ENCODE results near the gene HSD17B12.
A peak's percentile ranks its signal among the peaks of the same experiment; 100 is the strongest.

HSD17B12 gene

GRCh38 chr11:43688394-43688793, 7.9 kb downstream of the HSD17B12 start:
- DNase-seq (ENCODE audit: low spot score), result no peak

GRCh38 chr11:43689167-43689566, 8.6 kb downstream of the HSD17B12 start:
- DNase-seq (ENCODE audit: low spot score), result no peak

GRCh38 chr11:43690929-43691725, 10.6 kb downstream of the HSD17B12 start:
- no peak for DNase-seq (ENCODE audit: low spot score)

GRCh38 chr11:43691806-43692205, 11.3 kb downstream of the HSD17B12 start:
- no peak for DNase-seq (ENCODE audit: low spot score)

- no peak for DNase-seq (ENCODE audit: low spot score)
These were observed 12.5 kb downstream of the HSD17B12 start for GRCh38 chr11:43693069-43693468.

- no peak for DNase-seq (ENCODE audit: low spot score)
These were observed 13.2 kb downstream of the HSD17B12 start for GRCh38 chr11:43693731-43694130.

GRCh38 chr11:43694477-43694876, 13.9 kb downstream of the HSD17B12 start:
- peak; percentile 49 for DNase-seq (ENCODE audit: low spot score)

GRCh38 chr11:43697679-43698078, 17.1 kb downstream of the HSD17B12 start:
- no peak for DNase-seq (ENCODE audit: low spot score)

GRCh38 chr11:43699870-43700269, 19.3 kb downstream of the HSD17B12 start:
- no peak for DNase-seq (ENCODE audit: low spot score)

GRCh38 chr11:43706631-43707030, 26.1 kb downstream of the HSD17B12 start:
- DNase-seq (ENCODE audit: low spot score), result no peak

GRCh38 chr11:43708776-43709175, 28.2 kb downstream of the HSD17B12 start:
- DNase-seq (ENCODE audit: low spot score), result no peak

- no peak for DNase-seq (ENCODE audit: low spot score)
These were observed 29.2 kb downstream of the HSD17B12 start for GRCh38 chr11:43709689-43710088.

- DNase-seq (ENCODE audit: low spot score), result no peak
These were observed 32.1 kb downstream of the HSD17B12 start for GRCh38 chr11:43712676-43713075.

- no peak for DNase-seq (ENCODE audit: low spot score)
These were observed 37.8 kb downstream of the HSD17B12 start for GRCh38 chr11:43718373-43718772.

GRCh38 chr11:43723617-43724016, 43.1 kb downstream of the HSD17B12 start:
- no peak for DNase-seq (ENCODE audit: low spot score)

GRCh38 chr11:43732225-43732624, 51.7 kb downstream of the HSD17B12 start:
- no peak for DNase-seq (ENCODE audit: low spot score)

- DNase-seq (ENCODE audit: low spot score), result no peak
These were observed 53.7 kb downstream of the HSD17B12 start for GRCh38 chr11:43734256-43734655.

GRCh38 chr11:43735115-43735514, 54.6 kb downstream of the HSD17B12 start:
- no peak for DNase-seq (ENCODE audit: low spot score)

GRCh38 chr11:43735961-43736360, 55.4 kb downstream of the HSD17B12 start:
- peak; percentile 35 for DNase-seq (ENCODE audit: low spot score)

GRCh38 chr11:43736502-43737200, 56.1 kb downstream of the HSD17B12 start:
- peak; percentile 80 for DNase-seq (ENCODE audit: low spot score)

- DNase-seq (ENCODE audit: low spot score), result no peak
These were observed 56.7 kb downstream of the HSD17B12 start for GRCh38 chr11:43737201-43737590.

- peak; percentile 47 for DNase-seq (ENCODE audit: low spot score)
These were observed 58.3 kb downstream of the HSD17B12 start for GRCh38 chr11:43738600-43739409.

- DNase-seq (ENCODE audit: low spot score), result no peak
These were observed 66.1 kb downstream of the HSD17B12 start for GRCh38 chr11:43746670-43747069.

Data from kidney tubule cell (primary cell).